Brain microvascular endothelial cell (primary cell): ENCODE measurements around the gene KIF18B.

ENCODE experiments used
- DNase-seq: peaks from one replicate; pipeline ENCODE4 v3.0.0-alpha.2; 2020
- H3K27ac ChIP-seq: fragments of 250-450 bp; sonication (Bioruptor Pico); 2 replicates; pipeline ENCODE4 v1.5.1; 2020; ENCODE audit warnings: mild to moderate bottlenecking, moderate library complexity
- H3K27me3 ChIP-seq: fragments of 250-450 bp; sonication (Bioruptor Pico); replicated peaks from 2 replicates; pipeline ENCODE4 v1.5.1; 2020; ENCODE audit warnings: mild to moderate bottlenecking
- H3K36me3 ChIP-seq: fragments of 250-450 bp; sonication (Bioruptor Pico); replicated peaks from 2 replicates; pipeline ENCODE4 v1.5.1; 2020; ENCODE audit warnings: mild to moderate bottlenecking
- H3K4me3 ChIP-seq: 2 replicates; pipeline ENCODE4 v1.5.1; 2011; ENCODE audit warnings: low read depth, mild to moderate bottlenecking, control low read depth, low read length, moderate library complexity
- CTCF ChIP-seq: IDR thresholded peaks from 2 replicates; pipeline ENCODE4 v1.5.1; 2011; ENCODE audit warnings: low read depth, mild to moderate bottlenecking, moderate library complexity, low read length, control low read depth, inconsistent platforms; ENCODE audit errors: missing control alignments
- in situ Hi-C: cut with HindIII; loops from 2 replicates; pipeline ENCODE4 v1.10.0; 2017; ENCODE audit warnings: low sequenced_read_pairs, low pct_ligation_motif_present

The KIF18B gene

GRCh38 chr17:44889003-44889402 is 58.6 kb downstream of the KIF18B start:
- Histone ChIP-seq H3K27me3 (no peaks in the 10 kb centered on the region), H3K27ac (no peak overlapping the region), H3K4me3 (no peak overlapping the region), H3K36me3 (peaks cover 31% of the 10 kb centered on the region)
- no peak for TF ChIP-seq CTCF
- no peak for DNase-seq
- in situ Hi-C loops: loop anchor here (25.0 kb wide), 1 partner anchor 102 kb away; no protein-coding TSS in a partner anchor

GRCh38 chr17:44887971-44888954 is 59.3 kb downstream of the KIF18B start:
- Histone ChIP-seq H3K27ac (no peak overlapping the region), H3K4me3 (no peak overlapping the region), H3K27me3 (no peaks in the 10 kb centered on the region), H3K36me3 (peaks cover 36% of the 10 kb centered on the region)
- in situ Hi-C loops: loop anchor here (25.0 kb wide), 1 partner anchor 101 kb away; no protein-coding TSS in a partner anchor
- TF ChIP-seq CTCF: no peak
- DNase-seq: no peak

- Histone ChIP-seq H3K27me3 (no peaks in the 10 kb centered on the region), H3K27ac (no peak overlapping the region), H3K4me3 (no peak overlapping the region), H3K36me3 (peaks cover 43% of the 10 kb centered on the region)
- no peak for TF ChIP-seq CTCF
- in situ Hi-C loops: loop anchor here (25.0 kb wide), 1 partner anchor 100 kb away; no protein-coding TSS in a partner anchor
- no peak for DNase-seq
Measured at GRCh38 chr17:44887016-44887415, 60.6 kb downstream of the KIF18B start.

- no peak for TF ChIP-seq CTCF
- Histone ChIP-seq H3K36me3 (peaks cover 54% of the 10 kb centered on the region), H3K27ac (no peak overlapping the region), H3K4me3 (no peak overlapping the region), H3K27me3 (no peaks in the 10 kb centered on the region)
- in situ Hi-C loops: loop anchor here (25.0 kb wide), 1 partner anchor 98 kb away; no protein-coding TSS in a partner anchor
- DNase-seq: peak; percentile 23
Measured at GRCh38 chr17:44884941-44885340, 62.6 kb downstream of the KIF18B start.

GRCh38 chr17:44881145-44881544 is 66.4 kb downstream of the KIF18B start:
- no peak for TF ChIP-seq CTCF
- Histone ChIP-seq H3K27ac (no peak overlapping the region), H3K27me3 (no peaks in the 10 kb centered on the region), H3K36me3 (peaks cover 75% of the 10 kb centered on the region), H3K4me3 (no peak overlapping the region)
- in situ Hi-C loops: loop anchor here (25.0 kb wide), 1 partner anchor 94 kb away; no protein-coding TSS in a partner anchor
- no peak for DNase-seq
